Measurements from ENCODE around the gene PDIA2.

DNA sequence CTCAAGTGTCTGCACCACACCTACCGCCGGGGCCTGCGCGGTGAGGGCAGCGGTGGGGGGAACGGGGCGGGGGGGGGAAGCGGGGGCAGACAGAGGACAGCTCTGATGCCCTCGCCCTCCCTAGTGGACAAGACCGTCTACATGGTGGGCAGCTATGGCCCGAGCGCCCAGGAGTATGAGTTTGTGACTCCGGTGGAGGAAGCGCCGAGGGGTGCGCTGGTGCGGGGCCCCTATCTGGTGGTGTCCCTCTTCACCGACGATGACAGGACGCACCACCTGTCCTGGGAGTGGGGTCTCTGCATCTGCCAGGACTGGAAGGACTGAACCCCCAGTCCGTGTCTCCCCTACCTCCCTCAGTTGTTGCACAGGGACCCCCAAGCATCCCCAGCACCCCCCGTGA is 473 bp upstream of the PDIA2 start:
- TF ChIP-seq CTCF (conservative IDR thresholded peaks at IDR 0.05; ENCODE audit: low read depth, low read length) (no peak), EZH2 (IDR thresholded peaks at IDR 0.05; ENCODE audit: borderline replicate concordance, low read depth, low read length, poor library complexity, severe bottlenecking) (no peak)

All from A673 (cell line).